ENCODE data around the gene OR11G2. TPM values are rescaled to one million over a fixed set of nuclear protein-coding genes. Genes with fewer than 3 reads are reported as not detected.

Gene OR11G2
- total and polyA plus RNA-seq, 2 of the 8 experiments (the other 6 are each of a cell fraction or from before 2014, with no cell fraction given): not detected

DNA sequence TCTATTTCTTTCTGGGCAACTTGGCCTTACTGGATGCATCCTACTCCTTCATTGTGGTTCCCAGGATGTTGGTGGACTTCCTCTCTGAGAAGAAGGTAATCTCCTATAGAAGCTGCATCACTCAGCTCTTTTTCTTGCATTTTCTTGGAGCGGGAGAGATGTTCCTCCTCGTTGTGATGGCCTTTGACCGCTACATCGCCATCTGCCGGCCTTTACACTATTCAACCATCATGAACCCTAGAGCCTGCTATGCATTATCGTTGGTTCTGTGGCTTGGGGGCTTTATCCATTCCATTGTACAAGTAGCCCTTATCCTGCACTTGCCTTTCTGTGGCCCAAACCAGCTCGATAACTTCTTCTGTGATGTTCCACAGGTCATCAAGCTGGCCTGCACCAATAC is 46.8 kb upstream of the OR11G2 start (continued):
- TF ChIP-seq, protein P1, sequence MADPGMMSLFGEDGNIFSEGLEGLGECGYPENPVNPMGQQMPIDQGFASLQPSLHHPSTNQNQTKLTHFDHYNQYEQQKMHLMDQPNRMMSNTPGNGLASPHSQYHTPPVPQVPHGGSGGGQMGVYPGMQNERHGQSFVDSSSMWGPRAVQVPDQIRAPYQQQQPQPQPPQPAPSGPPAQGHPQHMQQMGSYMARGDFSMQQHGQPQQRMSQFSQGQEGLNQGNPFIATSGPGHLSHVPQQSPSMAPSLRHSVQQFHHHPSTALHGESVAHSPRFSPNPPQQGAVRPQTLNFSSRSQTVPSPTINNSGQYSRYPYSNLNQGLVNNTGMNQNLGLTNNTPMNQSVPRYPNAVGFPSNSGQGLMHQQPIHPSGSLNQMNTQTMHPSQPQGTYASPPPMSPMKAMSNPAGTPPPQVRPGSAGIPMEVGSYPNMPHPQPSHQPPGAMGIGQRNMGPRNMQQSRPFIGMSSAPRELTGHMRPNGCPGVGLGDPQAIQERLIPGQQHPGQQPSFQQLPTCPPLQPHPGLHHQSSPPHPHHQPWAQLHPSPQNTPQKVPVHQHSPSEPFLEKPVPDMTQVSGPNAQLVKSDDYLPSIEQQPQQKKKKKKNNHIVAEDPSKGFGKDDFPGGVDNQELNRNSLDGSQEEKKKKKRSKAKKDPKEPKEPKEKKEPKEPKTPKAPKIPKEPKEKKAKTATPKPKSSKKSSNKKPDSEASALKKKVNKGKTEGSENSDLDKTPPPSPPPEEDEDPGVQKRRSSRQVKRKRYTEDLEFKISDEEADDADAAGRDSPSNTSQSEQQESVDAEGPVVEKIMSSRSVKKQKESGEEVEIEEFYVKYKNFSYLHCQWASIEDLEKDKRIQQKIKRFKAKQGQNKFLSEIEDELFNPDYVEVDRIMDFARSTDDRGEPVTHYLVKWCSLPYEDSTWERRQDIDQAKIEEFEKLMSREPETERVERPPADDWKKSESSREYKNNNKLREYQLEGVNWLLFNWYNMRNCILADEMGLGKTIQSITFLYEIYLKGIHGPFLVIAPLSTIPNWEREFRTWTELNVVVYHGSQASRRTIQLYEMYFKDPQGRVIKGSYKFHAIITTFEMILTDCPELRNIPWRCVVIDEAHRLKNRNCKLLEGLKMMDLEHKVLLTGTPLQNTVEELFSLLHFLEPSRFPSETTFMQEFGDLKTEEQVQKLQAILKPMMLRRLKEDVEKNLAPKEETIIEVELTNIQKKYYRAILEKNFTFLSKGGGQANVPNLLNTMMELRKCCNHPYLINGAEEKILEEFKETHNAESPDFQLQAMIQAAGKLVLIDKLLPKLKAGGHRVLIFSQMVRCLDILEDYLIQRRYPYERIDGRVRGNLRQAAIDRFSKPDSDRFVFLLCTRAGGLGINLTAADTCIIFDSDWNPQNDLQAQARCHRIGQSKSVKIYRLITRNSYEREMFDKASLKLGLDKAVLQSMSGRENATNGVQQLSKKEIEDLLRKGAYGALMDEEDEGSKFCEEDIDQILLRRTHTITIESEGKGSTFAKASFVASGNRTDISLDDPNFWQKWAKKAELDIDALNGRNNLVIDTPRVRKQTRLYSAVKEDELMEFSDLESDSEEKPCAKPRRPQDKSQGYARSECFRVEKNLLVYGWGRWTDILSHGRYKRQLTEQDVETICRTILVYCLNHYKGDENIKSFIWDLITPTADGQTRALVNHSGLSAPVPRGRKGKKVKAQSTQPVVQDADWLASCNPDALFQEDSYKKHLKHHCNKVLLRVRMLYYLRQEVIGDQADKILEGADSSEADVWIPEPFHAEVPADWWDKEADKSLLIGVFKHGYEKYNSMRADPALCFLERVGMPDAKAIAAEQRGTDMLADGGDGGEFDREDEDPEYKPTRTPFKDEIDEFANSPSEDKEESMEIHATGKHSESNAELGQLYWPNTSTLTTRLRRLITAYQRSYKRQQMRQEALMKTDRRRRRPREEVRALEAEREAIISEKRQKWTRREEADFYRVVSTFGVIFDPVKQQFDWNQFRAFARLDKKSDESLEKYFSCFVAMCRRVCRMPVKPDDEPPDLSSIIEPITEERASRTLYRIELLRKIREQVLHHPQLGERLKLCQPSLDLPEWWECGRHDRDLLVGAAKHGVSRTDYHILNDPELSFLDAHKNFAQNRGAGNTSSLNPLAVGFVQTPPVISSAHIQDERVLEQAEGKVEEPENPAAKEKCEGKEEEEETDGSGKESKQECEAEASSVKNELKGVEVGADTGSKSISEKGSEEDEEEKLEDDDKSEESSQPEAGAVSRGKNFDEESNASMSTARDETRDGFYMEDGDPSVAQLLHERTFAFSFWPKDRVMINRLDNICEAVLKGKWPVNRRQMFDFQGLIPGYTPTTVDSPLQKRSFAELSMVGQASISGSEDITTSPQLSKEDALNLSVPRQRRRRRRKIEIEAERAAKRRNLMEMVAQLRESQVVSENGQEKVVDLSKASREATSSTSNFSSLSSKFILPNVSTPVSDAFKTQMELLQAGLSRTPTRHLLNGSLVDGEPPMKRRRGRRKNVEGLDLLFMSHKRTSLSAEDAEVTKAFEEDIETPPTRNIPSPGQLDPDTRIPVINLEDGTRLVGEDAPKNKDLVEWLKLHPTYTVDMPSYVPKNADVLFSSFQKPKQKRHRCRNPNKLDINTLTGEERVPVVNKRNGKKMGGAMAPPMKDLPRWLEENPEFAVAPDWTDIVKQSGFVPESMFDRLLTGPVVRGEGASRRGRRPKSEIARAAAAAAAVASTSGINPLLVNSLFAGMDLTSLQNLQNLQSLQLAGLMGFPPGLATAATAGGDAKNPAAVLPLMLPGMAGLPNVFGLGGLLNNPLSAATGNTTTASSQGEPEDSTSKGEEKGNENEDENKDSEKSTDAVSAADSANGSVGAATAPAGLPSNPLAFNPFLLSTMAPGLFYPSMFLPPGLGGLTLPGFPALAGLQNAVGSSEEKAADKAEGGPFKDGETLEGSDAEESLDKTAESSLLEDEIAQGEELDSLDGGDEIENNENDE (IDR thresholded peaks at IDR 0.05; ENCODE audit: insufficient replicate concordance, low read length): no peak
- TF ChIP-seq RBBP5 (IDR thresholded peaks at IDR 0.05; ENCODE audit: borderline replicate concordance, low read depth, low read length): no peak
- TF ChIP-seq RNF2 (IDR thresholded peaks at IDR 0.05; ENCODE audit: borderline replicate concordance, low read depth, low read length, missing control alignments, poor library complexity, severe bottlenecking): no peak
- no peak for TF ChIP-seq JUND (IDR thresholded peaks at IDR 0.05; ENCODE audit: low read length)
- no peak for TF ChIP-seq RXRA (IDR thresholded peaks at IDR 0.05; ENCODE audit: insufficient read depth, low read depth, low read length)
